Fibroblast of lung (primary cell): Measurements from ENCODE around the gene MINPP1.

ENCODE experiments used
- EZH2 ChIP-seq: IDR thresholded peaks from 2 replicates; pipeline ENCODE4 v1.5.1; 2012; ENCODE audit warnings: low read length, control low read depth, mild to moderate bottlenecking; ENCODE audit errors: missing control alignments
- TF ChIP-seq, protein P1 (sequence below), 2 donors: IDR thresholded peaks in 1 of 2; conservative IDR thresholded peaks in 1 of 2; 1 replicate in 1 of 2; 2 replicates in 1 of 2; pipeline ENCODE4 v1.5.1; 2011 to 2012; ENCODE audit warnings: low read length in 2 of 2, control low read depth in 1 of 2, inconsistent platforms in 1 of 2, low read depth in 1 of 2, mild to moderate bottlenecking in 1 of 2

DNA sequence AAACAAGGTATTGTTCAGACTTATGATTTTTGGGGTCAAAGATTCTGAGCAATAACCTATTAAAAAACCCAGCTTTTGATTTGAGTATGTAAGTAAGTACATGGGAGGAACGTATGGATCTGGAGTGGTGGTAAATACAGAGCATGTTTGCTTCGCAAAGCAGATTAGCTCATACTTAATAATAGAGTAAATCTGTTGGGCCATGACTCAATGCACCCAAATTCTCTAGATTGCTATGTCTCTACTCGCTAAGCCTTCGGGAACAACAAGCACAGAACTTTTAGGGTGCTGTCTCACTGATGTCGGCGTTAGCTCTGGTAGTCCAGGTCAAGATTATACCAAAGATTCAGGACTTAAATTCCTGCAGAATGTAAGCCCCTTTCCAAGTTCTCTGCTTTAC, 807 bp upstream of the MINPP1 start:
- TF ChIP-seq, protein P1, sequence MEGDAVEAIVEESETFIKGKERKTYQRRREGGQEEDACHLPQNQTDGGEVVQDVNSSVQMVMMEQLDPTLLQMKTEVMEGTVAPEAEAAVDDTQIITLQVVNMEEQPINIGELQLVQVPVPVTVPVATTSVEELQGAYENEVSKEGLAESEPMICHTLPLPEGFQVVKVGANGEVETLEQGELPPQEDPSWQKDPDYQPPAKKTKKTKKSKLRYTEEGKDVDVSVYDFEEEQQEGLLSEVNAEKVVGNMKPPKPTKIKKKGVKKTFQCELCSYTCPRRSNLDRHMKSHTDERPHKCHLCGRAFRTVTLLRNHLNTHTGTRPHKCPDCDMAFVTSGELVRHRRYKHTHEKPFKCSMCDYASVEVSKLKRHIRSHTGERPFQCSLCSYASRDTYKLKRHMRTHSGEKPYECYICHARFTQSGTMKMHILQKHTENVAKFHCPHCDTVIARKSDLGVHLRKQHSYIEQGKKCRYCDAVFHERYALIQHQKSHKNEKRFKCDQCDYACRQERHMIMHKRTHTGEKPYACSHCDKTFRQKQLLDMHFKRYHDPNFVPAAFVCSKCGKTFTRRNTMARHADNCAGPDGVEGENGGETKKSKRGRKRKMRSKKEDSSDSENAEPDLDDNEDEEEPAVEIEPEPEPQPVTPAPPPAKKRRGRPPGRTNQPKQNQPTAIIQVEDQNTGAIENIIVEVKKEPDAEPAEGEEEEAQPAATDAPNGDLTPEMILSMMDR (conservative IDR thresholded peaks at IDR 0.05 in 1 of 2, IDR thresholded peaks at IDR 0.05 in 1 of 2; ENCODE audit: low read depth in 1 of 2, low read length in 2 of 2), result no peak
- TF ChIP-seq EZH2, result no peak
